ENCODE results near the gene HS6ST1.

- TF ChIP-seq, protein P1, sequence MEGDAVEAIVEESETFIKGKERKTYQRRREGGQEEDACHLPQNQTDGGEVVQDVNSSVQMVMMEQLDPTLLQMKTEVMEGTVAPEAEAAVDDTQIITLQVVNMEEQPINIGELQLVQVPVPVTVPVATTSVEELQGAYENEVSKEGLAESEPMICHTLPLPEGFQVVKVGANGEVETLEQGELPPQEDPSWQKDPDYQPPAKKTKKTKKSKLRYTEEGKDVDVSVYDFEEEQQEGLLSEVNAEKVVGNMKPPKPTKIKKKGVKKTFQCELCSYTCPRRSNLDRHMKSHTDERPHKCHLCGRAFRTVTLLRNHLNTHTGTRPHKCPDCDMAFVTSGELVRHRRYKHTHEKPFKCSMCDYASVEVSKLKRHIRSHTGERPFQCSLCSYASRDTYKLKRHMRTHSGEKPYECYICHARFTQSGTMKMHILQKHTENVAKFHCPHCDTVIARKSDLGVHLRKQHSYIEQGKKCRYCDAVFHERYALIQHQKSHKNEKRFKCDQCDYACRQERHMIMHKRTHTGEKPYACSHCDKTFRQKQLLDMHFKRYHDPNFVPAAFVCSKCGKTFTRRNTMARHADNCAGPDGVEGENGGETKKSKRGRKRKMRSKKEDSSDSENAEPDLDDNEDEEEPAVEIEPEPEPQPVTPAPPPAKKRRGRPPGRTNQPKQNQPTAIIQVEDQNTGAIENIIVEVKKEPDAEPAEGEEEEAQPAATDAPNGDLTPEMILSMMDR (IDR thresholded peaks at IDR 0.05), result peak in 2 of 4 experiments; percentile 28 to 29
- TF ChIP-seq POLR2A (IDR thresholded peaks at IDR 0.05) (peak in 1 of 2 donors; percentile 14), EP300 (IDR thresholded peaks at IDR 0.05) (no peak)
Observed at GRCh38 chr2:128313091-128313836, 5.4 kb downstream of the HS6ST1 start.

Data from gastroesophageal sphincter (tissue), 3 donors.